NCI-H2107 treated with DMSO at 0.1 percent for 48 hours (cell line): ENCODE measurements around the gene S100G.
"Not testable (repeated sequence)": the region's sequence is repeated elsewhere in the genome, so short reads cannot be mapped to it uniquely, and the experiment has no call there.

Experiments
- DNase-seq: peaks from one replicate; lab custom pipeline; 2025; ENCODE audit not compliant: unreplicated experiment; lab: John Stamatoyannopoulos, UW

Gene S100G

GRCh38 chrX:16649858-16650257 lies at the start of gene S100G:
S100G (plus strand) TSS chrX:16650158; CDS start chrX:16651007, 849 bp downstream.
- DNase-seq: no peak

GRCh38 chrX:16601885-16602284 lies 48.1 kb upstream of the S100G start:
- no peak for DNase-seq

- not testable (repeated sequence) for DNase-seq
Observed at GRCh38 chrX:16603235-16603634, 46.7 kb upstream of the S100G start.

GRCh38 chrX:16603822-16604221 lies 46.1 kb upstream of the S100G start:
- no peak for DNase-seq

- DNase-seq: no peak
Observed at GRCh38 chrX:16604337-16604736, 45.6 kb upstream of the S100G start.

- no peak for DNase-seq
Observed at GRCh38 chrX:16606142-16606720, 43.7 kb upstream of the S100G start.

GRCh38 chrX:16610121-16610621 lies 39.8 kb upstream of the S100G start:
- DNase-seq: no peak

GRCh38 chrX:16610654-16611053 lies 39.3 kb upstream of the S100G start:
- not testable (repeated sequence) for DNase-seq

- DNase-seq: no peak
Observed at GRCh38 chrX:16612257-16612897, 37.6 kb upstream of the S100G start.

GRCh38 chrX:16617382-16617781 lies 32.6 kb upstream of the S100G start:
- DNase-seq: no peak

GRCh38 chrX:16618422-16618821 lies 31.5 kb upstream of the S100G start:
- no peak for DNase-seq

GRCh38 chrX:16619024-16619423 lies 30.9 kb upstream of the S100G start:
- no peak for DNase-seq

- DNase-seq: not testable (repeated sequence)
Observed at GRCh38 chrX:16628511-16628910, 21.4 kb upstream of the S100G start.

GRCh38 chrX:16628946-16629595 lies 20.9 kb upstream of the S100G start:
- DNase-seq: no peak

GRCh38 chrX:16629909-16630308 lies 20.0 kb upstream of the S100G start:
- DNase-seq: no peak

GRCh38 chrX:16633754-16634153 lies 16.2 kb upstream of the S100G start:
- DNase-seq: no peak

- no peak for DNase-seq
Observed at GRCh38 chrX:16635040-16635439, 14.9 kb upstream of the S100G start.

- no peak for DNase-seq
Observed at GRCh38 chrX:16635596-16635995, 14.4 kb upstream of the S100G start.

GRCh38 chrX:16638533-16638932 lies 11.4 kb upstream of the S100G start:
- no peak for DNase-seq

- no peak for DNase-seq
Observed at GRCh38 chrX:16639966-16640365, 10.0 kb upstream of the S100G start.

GRCh38 chrX:16640823-16641222 lies 9.1 kb upstream of the S100G start:
- DNase-seq: no peak

GRCh38 chrX:16643176-16643575 lies 6.8 kb upstream of the S100G start:
- no peak for DNase-seq
